HL-60 (cell line): ENCODE results near the gene MAP7D1.
A peak's percentile ranks its signal among the peaks of the same experiment; 100 is the strongest.

Experiments used
- DNase-seq, 2 experiments: peaks; one replicate each; pipeline ENCODE4 v3.0.0-alpha.2; 2010 to 2020; ENCODE audit warnings: low read depth in 1 of 2, low spot score in 1 of 2
- H3K27ac ChIP-seq: fragments of 250-450 bp; sonication (Bioruptor Pico); replicated peaks from 2 replicates; pipeline ENCODE4 v1.5.1; 2020; ENCODE audit warnings: mild to moderate bottlenecking, moderate library complexity
- H3K27me3 ChIP-seq: fragments of 250-450 bp; sonication (Bioruptor Pico); 2 replicates; pipeline ENCODE4 v1.5.1; 2021; ENCODE audit warnings: mild to moderate bottlenecking, moderate library complexity; ENCODE audit not compliant: insufficient read depth, poor library complexity, severe bottlenecking
- H3K4me3 ChIP-seq: replicated peaks from 2 replicates; pipeline ENCODE4 v1.5.1; 2011; ENCODE audit warnings: mild to moderate bottlenecking, control low read depth, low read length; ENCODE audit not compliant: insufficient read depth
- CTCF ChIP-seq: IDR thresholded peaks from one replicate; pipeline ENCODE4 v1.5.1; 2011; ENCODE audit warnings: low read length, control low read depth, inconsistent platforms; ENCODE audit not compliant: insufficient read depth
- GABPA ChIP-seq: IDR thresholded peaks from 2 replicates; pipeline ENCODE4 v1.6.1; 2012; ENCODE audit warnings: low read depth
- POLR2AphosphoS5 ChIP-seq: IDR thresholded peaks from 2 replicates; pipeline ENCODE4 v1.6.1; 2012; ENCODE audit warnings: low read depth
- REST ChIP-seq: IDR thresholded peaks from 2 replicates; pipeline ENCODE4 v1.6.1; 2012; ENCODE audit warnings: low read depth; ENCODE audit not compliant: insufficient replicate concordance
- SPI1 ChIP-seq: IDR thresholded peaks from 2 replicates; pipeline ENCODE4 v1.6.1; 2012; ENCODE audit warnings: low read depth, mild to moderate bottlenecking, borderline replicate concordance

Gene MAP7D1

GRCh38 chr1:36143424-36143823 is 12.5 kb upstream of the MAP7D1 start:
- H3K27me3 ChIP-seq: no peaks in the 10 kb centered on the region
- no peak for TF ChIP-seq SPI1
- TF ChIP-seq REST: no peak
- no peak for TF ChIP-seq POLR2AphosphoS5
- TF ChIP-seq CTCF: no peak
- TF ChIP-seq GABPA: no peak
- no peak overlapping the region for H3K4me3 ChIP-seq
- no peak overlapping the region for H3K27ac ChIP-seq
- no peak for DNase-seq

- no peak overlapping the region for H3K27ac ChIP-seq
- no peak overlapping the region for H3K4me3 ChIP-seq
Observed at GRCh38 chr1:36144413-36144812, 11.5 kb upstream of the MAP7D1 start.

GRCh38 chr1:36148821-36149236 is 7.1 kb upstream of the MAP7D1 start:
- Histone ChIP-seq H3K27me3 (no peaks in the 10 kb centered on the region), H3K27ac (peak overlapping the region; percentile 88), H3K4me3 (peak overlapping the region; percentile 77)
- no peak for TF ChIP-seq SPI1
- no peak for TF ChIP-seq REST
- TF ChIP-seq CTCF: no peak
- TF ChIP-seq GABPA: no peak
- no peak for TF ChIP-seq POLR2AphosphoS5
- no peak for DNase-seq

More at GRCh38 chr1:36144413-36144812, 11.5 kb upstream of the MAP7D1 start:
- H3K27me3 ChIP-seq: no peaks in the 10 kb centered on the region
- DNase-seq: no peak
- no peak for TF ChIP-seq GABPA
- TF ChIP-seq SPI1: no peak
- TF ChIP-seq REST: no peak
- no peak for TF ChIP-seq CTCF
- TF ChIP-seq POLR2AphosphoS5: no peak
